Measurements from ENCODE around the gene SETDB1. TPM values are rescaled to one million over a fixed set of nuclear protein-coding genes. Genes with fewer than 3 reads are reported as not detected.
A peak's percentile ranks its signal among the peaks of the same experiment; 100 is the strongest.

The SETDB1 gene
- total RNA-seq, 1 donor from 2014 or later, result 81.6 TPM

DNA sequence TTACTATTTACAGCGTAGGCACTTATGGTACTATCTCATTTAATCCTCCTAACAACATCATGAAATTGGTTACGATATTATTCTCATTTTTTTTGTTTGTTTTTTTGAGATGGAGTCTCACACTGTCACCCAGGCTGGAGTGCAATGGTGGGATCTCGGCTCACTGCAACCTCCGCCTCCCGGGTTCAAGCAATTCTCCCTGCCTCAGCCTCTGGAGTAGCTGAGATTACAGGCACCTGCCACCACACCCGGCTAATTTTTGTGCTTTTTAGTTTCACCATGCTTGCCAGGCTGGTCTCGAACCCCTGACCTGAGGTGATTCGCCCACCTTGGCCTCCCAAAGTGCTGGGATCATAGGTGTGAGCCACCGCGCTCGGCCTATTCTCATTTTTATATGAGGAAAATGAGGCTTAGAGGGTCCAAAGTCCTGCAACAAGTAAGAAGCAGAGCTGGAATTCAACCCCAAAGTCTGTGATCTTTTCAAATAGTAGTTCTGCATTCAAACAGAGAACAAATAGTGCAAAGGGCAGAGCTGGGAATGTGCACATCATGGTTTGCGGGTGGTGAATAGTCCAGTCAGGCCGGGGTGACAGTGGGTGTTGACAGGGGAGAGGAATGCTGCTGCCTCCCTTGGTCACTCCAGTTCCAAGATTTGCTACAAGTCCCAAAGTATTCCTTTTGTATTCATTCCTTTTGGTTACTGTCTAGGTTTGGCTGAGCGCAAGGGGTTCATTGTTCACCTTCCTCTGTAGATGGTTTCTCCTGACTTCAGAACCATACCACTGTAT is 86.7 kb downstream of the SETDB1 start:
- Mint-ChIP-seq H3K4me3 (peak overlapping the region; percentile 13), H3K9me3 (no peaks in the 10 kb centered on the region), H3K4me1 (peaks cover 39% of the 10 kb centered on the region), H3K36me3 (ENCODE audit: low read depth) (no peaks in the 10 kb centered on the region), H3K27ac (ENCODE audit: unreplicated experiment) (no peak overlapping the region), H3K27me3 (ENCODE audit: low read depth) (no peaks in the 10 kb centered on the region)
- TF ChIP-seq, protein P1, sequence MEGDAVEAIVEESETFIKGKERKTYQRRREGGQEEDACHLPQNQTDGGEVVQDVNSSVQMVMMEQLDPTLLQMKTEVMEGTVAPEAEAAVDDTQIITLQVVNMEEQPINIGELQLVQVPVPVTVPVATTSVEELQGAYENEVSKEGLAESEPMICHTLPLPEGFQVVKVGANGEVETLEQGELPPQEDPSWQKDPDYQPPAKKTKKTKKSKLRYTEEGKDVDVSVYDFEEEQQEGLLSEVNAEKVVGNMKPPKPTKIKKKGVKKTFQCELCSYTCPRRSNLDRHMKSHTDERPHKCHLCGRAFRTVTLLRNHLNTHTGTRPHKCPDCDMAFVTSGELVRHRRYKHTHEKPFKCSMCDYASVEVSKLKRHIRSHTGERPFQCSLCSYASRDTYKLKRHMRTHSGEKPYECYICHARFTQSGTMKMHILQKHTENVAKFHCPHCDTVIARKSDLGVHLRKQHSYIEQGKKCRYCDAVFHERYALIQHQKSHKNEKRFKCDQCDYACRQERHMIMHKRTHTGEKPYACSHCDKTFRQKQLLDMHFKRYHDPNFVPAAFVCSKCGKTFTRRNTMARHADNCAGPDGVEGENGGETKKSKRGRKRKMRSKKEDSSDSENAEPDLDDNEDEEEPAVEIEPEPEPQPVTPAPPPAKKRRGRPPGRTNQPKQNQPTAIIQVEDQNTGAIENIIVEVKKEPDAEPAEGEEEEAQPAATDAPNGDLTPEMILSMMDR (conservative IDR thresholded peaks at IDR 0.05), result no peak
- DNase-seq (ENCODE audit: low read depth, low spot score), result no peak

GRCh38 chr1:151013518-151013917 is 87.4 kb downstream of the SETDB1 start:
- DNase-seq (ENCODE audit: low read depth, low spot score), result no peak
- Mint-ChIP-seq H3K27me3 (ENCODE audit: low read depth) (no peaks in the 10 kb centered on the region), H3K9me3 (no peaks in the 10 kb centered on the region), H3K4me3 (peak overlapping the region; percentile 13), H3K36me3 (ENCODE audit: low read depth) (no peaks in the 10 kb centered on the region), H3K27ac (ENCODE audit: unreplicated experiment) (peak overlapping the region; percentile 11), H3K4me1 (peaks cover 33% of the 10 kb centered on the region)
- TF ChIP-seq, protein P1 (conservative IDR thresholded peaks at IDR 0.05), result no peak

Other genes with a start within 250 kb of the SETDB1 start
- gene GOLPH3L, start 229.2 kb upstream of the SETDB1 start, total RNA-seq, result 17.3 and 19.3 TPM in 2 replicates
- not detected in 2 replicates for gene HORMAD1, start 205.5 kb upstream of the SETDB1 start, total RNA-seq
- gene CTSS, start 160.6 kb upstream of the SETDB1 start, total RNA-seq, result 0.16 and 0.41 TPM in 2 replicates
- 4.6 and 5.8 TPM in 2 replicates for gene CTSK, start 118.1 kb upstream of the SETDB1 start, total RNA-seq
- gene ARNT, start 49.8 kb upstream of the SETDB1 start, total RNA-seq, result 28.2 and 29.0 TPM in 2 replicates
- not detected in 2 replicates for gene CTXND2, start 39.2 kb upstream of the SETDB1 start, total RNA-seq
- gene CERS2, start 48.5 kb downstream of the SETDB1 start, total RNA-seq, result 149 and 156 TPM in 2 replicates
- not detected in 2 replicates for gene ANXA9, start 55.9 kb downstream of the SETDB1 start, total RNA-seq
- 19.2 and 19.6 TPM in 2 replicates for gene MINDY1, start 80.5 kb downstream of the SETDB1 start, total RNA-seq
- gene PRUNE1, start 82.1 kb downstream of the SETDB1 start, total RNA-seq, result 16.6 and 22.5 TPM in 2 replicates
- gene BNIPL, start 110.2 kb downstream of the SETDB1 start, total RNA-seq, result 0.79 and 1.1 TPM in 2 replicates
- 6.3 and 8.0 TPM in 2 replicates for gene C1orf56, start 121.4 kb downstream of the SETDB1 start, total RNA-seq
- 111 and 115 TPM in 2 replicates for gene CDC42SE1, start 133.3 kb downstream of the SETDB1 start, total RNA-seq
- 63.9 and 66.1 TPM in 2 replicates for gene MLLT11, start 134.0 kb downstream of the SETDB1 start, total RNA-seq
- gene GABPB2, start 144.4 kb downstream of the SETDB1 start, total RNA-seq, result 6.1 and 7.8 TPM in 2 replicates
- 30.7 and 33.7 TPM in 2 replicates for gene SEMA6C, start 220.3 kb downstream of the SETDB1 start, total RNA-seq
- not detected in 2 replicates for gene TNFAIP8L2, start 230.3 kb downstream of the SETDB1 start, total RNA-seq
- 11.2 and 11.9 TPM in 2 replicates for gene LYSMD1, start 239.5 kb downstream of the SETDB1 start, total RNA-seq
- 48.7 and 57.1 TPM in 2 replicates for gene SCNM1, start 239.8 kb downstream of the SETDB1 start, total RNA-seq
- 1.6 and 2.7 TPM in 2 replicates for gene TMOD4, start 249.6 kb downstream of the SETDB1 start, total RNA-seq